ENCODE results near the gene CAMK1G. TPM values are rescaled to one million over a fixed set of nuclear protein-coding genes. Genes with fewer than 3 reads are reported as not detected.
A peak's percentile ranks its signal among the peaks of the same experiment; 100 is the strongest.

The CAMK1G gene
- total RNA-seq, 1 experiment from 2014 or later, result not detected

GRCh38 chr1:209589440-209589839 lies 5.9 kb downstream of the CAMK1G start:
- Mint-ChIP-seq H3K9me3 (ENCODE audit: unreplicated experiment) (no peaks in the 10 kb centered on the region), H3K4me3 (ENCODE audit: unreplicated experiment) (no peak overlapping the region), H3K27me3 (ENCODE audit: insufficient read depth, unreplicated experiment) (no peaks in the 10 kb centered on the region), H3K4me1 (ENCODE audit: insufficient read depth, unreplicated experiment) (peaks cover 10% of the 10 kb centered on the region), H3K36me3 (ENCODE audit: insufficient read depth, unreplicated experiment) (no peaks in the 10 kb centered on the region), H3K27ac (ENCODE audit: low read depth, unreplicated experiment) (no peak overlapping the region)
- no TSS peak for BruUV-seq (replicated peaks)
- TF ChIP-seq CTCF (IDR thresholded peaks at IDR 0.05; ENCODE audit: unreplicated experiment), result no peak
- ChIA-PET POLR2A (interaction anchor here (1.0 to 1.4 kb wide), 3 partner anchors 21 to 186 kb away, joined by 3 read pairs; no protein-coding TSS in a partner anchor), CTCF (interaction anchor here (0.9 to 19.8 kb wide), 9 partner anchors 11 to 159 kb away, joined by 3 to 394 read pairs (median 4); no protein-coding TSS in a partner anchor)
- intact Hi-C loops (cut with micrococcal nuclease), result no loop called here
- peak; percentile 24 for DNase-seq (ENCODE audit: unreplicated experiment)

DNA sequence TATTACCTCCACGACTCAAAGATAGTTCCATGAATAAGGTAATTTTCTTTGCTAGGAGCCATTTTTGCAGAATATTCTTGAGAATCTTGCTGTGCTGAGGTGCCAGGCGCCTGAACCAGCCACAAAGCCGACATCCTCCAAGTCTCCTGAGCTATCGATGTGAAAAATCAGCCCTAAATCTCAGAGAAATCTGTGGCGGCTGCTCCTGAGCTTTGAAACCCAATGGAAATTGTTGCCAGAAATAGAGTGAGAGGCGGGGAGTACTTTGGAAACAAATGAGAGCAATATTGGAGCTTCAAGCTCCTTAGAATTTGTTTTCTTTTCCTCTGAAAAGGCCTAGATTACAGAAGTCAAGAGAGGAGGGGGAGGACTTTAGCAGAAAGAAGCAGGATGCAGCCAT lies 6.3 kb downstream of the CAMK1G start:
- H3K27me3 Mint-ChIP-seq (ENCODE audit: insufficient read depth, unreplicated experiment), result no peaks in the 10 kb centered on the region
- H3K27ac Mint-ChIP-seq (ENCODE audit: low read depth, unreplicated experiment), result no peak overlapping the region
- H3K4me1 Mint-ChIP-seq (ENCODE audit: insufficient read depth, unreplicated experiment), result peaks cover 12% of the 10 kb centered on the region
- no TSS peak for BruUV-seq (replicated peaks)
- DNase-seq (ENCODE audit: unreplicated experiment), result no peak
- no peaks in the 10 kb centered on the region for H3K36me3 Mint-ChIP-seq (ENCODE audit: insufficient read depth, unreplicated experiment)
- no peak overlapping the region for H3K4me3 Mint-ChIP-seq (ENCODE audit: unreplicated experiment)
- POLR2A ChIA-PET, result interaction anchor here (1.0 kb wide), 1 partner anchor 21 kb away, joined by 3 read pairs; no protein-coding TSS in a partner anchor
- no peaks in the 10 kb centered on the region for H3K9me3 Mint-ChIP-seq (ENCODE audit: unreplicated experiment)
- TF ChIP-seq CTCF (IDR thresholded peaks at IDR 0.05; ENCODE audit: unreplicated experiment), result no peak
- CTCF ChIA-PET, result interaction anchor here (0.6 to 19.8 kb wide), 9 partner anchors 11 to 159 kb away, joined by 3 to 394 read pairs (median 4); no protein-coding TSS in a partner anchor
- intact Hi-C loops (cut with micrococcal nuclease), result no loop called here

DNA sequence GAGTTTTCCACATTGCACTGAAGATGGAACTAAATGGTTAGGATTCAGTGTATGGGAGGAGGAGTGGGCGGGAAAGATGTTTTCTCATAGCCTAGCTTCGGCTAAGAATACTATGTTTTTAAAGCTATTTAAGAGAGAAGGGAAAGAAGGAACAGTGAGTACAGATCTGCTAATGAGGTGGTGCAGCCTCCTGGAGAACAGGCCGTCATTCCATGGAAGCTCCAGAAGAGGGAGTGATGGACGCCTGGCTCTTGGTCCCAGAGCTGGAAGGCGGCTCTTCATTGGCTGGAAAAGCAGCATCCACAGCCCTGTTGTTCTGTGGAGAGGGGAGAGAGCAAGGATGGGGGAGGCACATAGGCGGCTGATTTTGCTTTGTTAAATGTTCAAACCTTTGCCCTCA lies 6.9 kb downstream of the CAMK1G start:
- intact Hi-C loops (cut with micrococcal nuclease), result no loop called here
- BruUV-seq (replicated peaks), result no TSS peak
- no peak for TF ChIP-seq CTCF (IDR thresholded peaks at IDR 0.05; ENCODE audit: unreplicated experiment)
- ChIA-PET CTCF (interaction anchor here (0.5 to 19.8 kb wide), 17 partner anchors 8 to 240 kb away, joined by 3 to 394 read pairs (median 6); no protein-coding TSS in a partner anchor), POLR2A (interaction anchor here (0.9 to 1.0 kb wide), 2 partner anchors 9 to 22 kb away, joined by 3 read pairs; no protein-coding TSS in a partner anchor)
- Mint-ChIP-seq H3K4me1 (ENCODE audit: insufficient read depth, unreplicated experiment) (peaks cover 16% of the 10 kb centered on the region), H3K27me3 (ENCODE audit: insufficient read depth, unreplicated experiment) (no peaks in the 10 kb centered on the region), H3K9me3 (ENCODE audit: unreplicated experiment) (no peaks in the 10 kb centered on the region), H3K4me3 (ENCODE audit: unreplicated experiment) (no peak overlapping the region), H3K36me3 (ENCODE audit: insufficient read depth, unreplicated experiment) (no peaks in the 10 kb centered on the region), H3K27ac (ENCODE audit: low read depth, unreplicated experiment) (no peak overlapping the region)
- DNase-seq (ENCODE audit: unreplicated experiment), result no peak

DNA sequence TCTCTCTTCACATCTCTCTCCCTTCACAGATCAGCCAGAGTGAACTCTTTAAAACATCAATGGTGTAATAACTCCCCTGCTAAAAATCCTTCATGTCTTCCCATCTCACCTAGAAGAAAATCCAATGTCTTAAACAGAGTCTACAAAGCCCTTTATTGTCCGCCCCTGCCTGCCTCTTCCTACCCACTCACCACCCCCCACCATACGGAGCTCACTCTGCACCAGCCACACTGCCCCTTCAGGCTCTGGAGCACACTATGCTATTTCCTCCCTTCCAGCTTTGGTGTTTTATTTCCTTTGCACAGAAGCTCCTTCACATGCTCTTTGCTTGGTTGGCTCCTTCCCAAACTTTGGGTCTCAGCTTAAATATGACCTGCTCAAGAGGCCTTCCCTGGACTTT lies 10.2 kb downstream of the CAMK1G start:
- H3K9me3 Mint-ChIP-seq (ENCODE audit: unreplicated experiment), result no peaks in the 10 kb centered on the region
- no TSS peak for BruUV-seq (replicated peaks)
- ChIA-PET CTCF (interaction anchor here (0.6 to 19.8 kb wide), 14 partner anchors 8 to 345 kb away, joined by 3 to 394 read pairs (median 4); partner anchors contain the start of gene CAMK1G), POLR2A (interaction anchor here (0.6 to 1.0 kb wide), 2 partner anchors 11 to 27 kb away, joined by 3 read pairs; no protein-coding TSS in a partner anchor)
- TF ChIP-seq CTCF (IDR thresholded peaks at IDR 0.05; ENCODE audit: unreplicated experiment), result no peak
- no peaks in the 10 kb centered on the region for H3K27me3 Mint-ChIP-seq (ENCODE audit: insufficient read depth, unreplicated experiment)
- no peak for DNase-seq (ENCODE audit: unreplicated experiment)
- H3K4me3 Mint-ChIP-seq (ENCODE audit: unreplicated experiment), result no peak overlapping the region
- peaks cover 6% of the 10 kb centered on the region for H3K4me1 Mint-ChIP-seq (ENCODE audit: insufficient read depth, unreplicated experiment)
- no peak overlapping the region for H3K27ac Mint-ChIP-seq (ENCODE audit: low read depth, unreplicated experiment)
- intact Hi-C loops (cut with micrococcal nuclease), result no loop called here
- H3K36me3 Mint-ChIP-seq (ENCODE audit: insufficient read depth, unreplicated experiment), result no peaks in the 10 kb centered on the region
